H1 (cell line): ENCODE results near the gene TIMM9. TPM values are rescaled to one million over a fixed set of nuclear protein-coding genes. Genes with fewer than 3 reads are reported as not detected.

Source experiments
- CTCF ChIA-PET: fragments of 300-600 bp; sonication (Branson Sonifier 250); formaldehyde crosslinking; loops from one replicate; lab custom pipeline; 2021; ENCODE audit not compliant: partially characterized antibody; lab: Charles Lee
- POLR2A ChIA-PET: fragments of 300-600 bp; sonication (Branson Sonifier 250); formaldehyde crosslinking; loops from one replicate; lab custom pipeline; 2021; ENCODE audit warnings: inconsistent platforms; ENCODE audit not compliant: partially characterized antibody; lab: Charles Lee
- DNase-seq, 2 experiments: peaks; one replicate each; pipeline versions ENCODE4 v3.0.0 to v3.0.0-alpha.2; 2010 to 2022; ENCODE audit warnings: low spot score in 2 of 2, low read depth in 1 of 2, mixed read lengths in 1 of 2
- FAIRE-seq: peaks from 2 replicates; lab custom pipeline; 2011; peaks lifted over from hg19 to GRCh38; lab: Jason Lieb, UNC
- H2AFZ ChIP-seq: 2 replicates; pipeline ENCODE4 v1.8.1; 2012; ENCODE audit warnings: low read length, inconsistent platforms
- H2AK5ac ChIP-seq: 2 replicates; pipeline ENCODE4 v1.6.1; 2013; ENCODE audit warnings: low read depth, low read length
- H2BK120ac ChIP-seq: replicated peaks from 2 replicates; pipeline ENCODE3; 2013; ENCODE audit warnings: low read depth, low read length, inconsistent platforms
- H2BK12ac ChIP-seq: 2 replicates; pipeline ENCODE4 v1.6.1; 2013; ENCODE audit warnings: low read depth, low read length
- H2BK15ac ChIP-seq: 2 replicates; pipeline ENCODE4 v1.6.1; 2013; ENCODE audit warnings: low read length
- H2BK20ac ChIP-seq: 2 replicates; pipeline ENCODE4 v1.6.1; 2013; ENCODE audit warnings: low read length
- H2BK5ac ChIP-seq: 2 replicates; pipeline ENCODE4 v1.6.1; 2013; ENCODE audit warnings: low read depth, low read length
- H3K14ac ChIP-seq: 2 replicates; pipeline ENCODE4 v1.6.1; 2013; ENCODE audit warnings: inconsistent platforms; ENCODE audit not compliant: insufficient read length
- H3K18ac ChIP-seq: 2 replicates; pipeline ENCODE4 v1.6.1; 2013; ENCODE audit warnings: low read length; ENCODE audit errors: extremely low read depth
- H3K23ac ChIP-seq: 2 replicates; pipeline ENCODE4 v1.6.1; 2013; ENCODE audit warnings: inconsistent platforms; ENCODE audit not compliant: insufficient read length
- H3K23me2 ChIP-seq: 2 replicates; pipeline ENCODE4 v1.6.1; 2013; ENCODE audit warnings: low read depth, low read length
- H3K27ac ChIP-seq: 2 replicates; pipeline ENCODE4 v1.6.1; 2011; ENCODE audit warnings: low read depth, low read length, inconsistent platforms
- H3K27me3 ChIP-seq, 4 experiments: replicated peaks in 1 of 4; 1 replicate in 1 of 4; 2 replicates in 3 of 4; pipeline versions ENCODE4 v1.6.1 to v1.8.1; 2011 to 2013; ENCODE audit warnings: low read length in 3 of 4, mild to moderate bottlenecking in 3 of 4, inconsistent platforms in 2 of 4, mixed read lengths in 2 of 4, moderate library complexity in 1 of 4; ENCODE audit not compliant: control insufficient read depth in 3 of 4, insufficient read depth in 3 of 4; ENCODE audit errors: extremely low read depth in 1 of 4
- H3K36me3 ChIP-seq, 4 experiments: 2 replicates each; pipeline versions ENCODE4 v1.6.1 to v1.8.1; 2011 to 2013; ENCODE audit warnings: mild to moderate bottlenecking in 4 of 4, low read length in 3 of 4, moderate library complexity in 2 of 4, control low read depth in 1 of 4, inconsistent platforms in 1 of 4; ENCODE audit not compliant: insufficient read depth in 4 of 4, control insufficient read depth in 2 of 4
- H3K4ac ChIP-seq: replicated peaks from 2 replicates; pipeline ENCODE3; 2013; ENCODE audit warnings: low read length, low read depth, mixed read lengths, inconsistent platforms; ENCODE audit not compliant: insufficient read length
- H3K4me1 ChIP-seq, 4 experiments: replicated peaks in 1 of 4; 1 replicate in 1 of 4; 2 replicates in 3 of 4; pipeline versions ENCODE4 v1.6.1 to v1.8.1; 2011 to 2013; ENCODE audit warnings: low read length in 3 of 4, inconsistent platforms in 2 of 4, mixed read lengths in 1 of 4; ENCODE audit not compliant: insufficient read depth in 4 of 4, control insufficient read depth in 3 of 4
- H3K4me2 ChIP-seq, 2 experiments: 2 replicates each; pipeline versions ENCODE4 v1.6.1 to v1.8.1; 2011 to 2013; ENCODE audit warnings: low read depth in 2 of 2, low read length in 2 of 2, control low read depth in 1 of 2, inconsistent platforms in 1 of 2, mild to moderate bottlenecking in 1 of 2; ENCODE audit not compliant: insufficient read depth in 1 of 2
- H3K4me3 ChIP-seq, 4 experiments: fragments of 200-600, 300-600 bp in 1 of 4; sonication (generic), shearing (Covaris generic), sonication (Bioruptor Twin) in 1 of 4; 2 replicates each; pipeline versions ENCODE4 v1.5.1 to v1.8.1; 2011 to 2016; ENCODE audit warnings: low read length in 4 of 4, low read depth in 3 of 4, control low read depth in 2 of 4, inconsistent platforms in 2 of 4, mild to moderate bottlenecking in 2 of 4, mixed read lengths in 1 of 4, moderate library complexity in 1 of 4; ENCODE audit not compliant: insufficient read depth in 2 of 4; ENCODE audit errors: extremely low read depth in 1 of 4
- H3K56ac ChIP-seq: replicated peaks from 2 replicates; pipeline ENCODE3; 2013; ENCODE audit warnings: low read depth, mild to moderate bottlenecking, mixed read lengths, low read length, inconsistent platforms; ENCODE audit not compliant: insufficient read length
- H3K79me1 ChIP-seq: 2 replicates; pipeline ENCODE4 v1.6.1; 2013; ENCODE audit warnings: low read depth, low read length, control low read depth
- H3K79me2 ChIP-seq, 2 experiments: 2 replicates each; pipeline versions ENCODE4 v1.6.1 to v1.8.1; 2012 to 2013; ENCODE audit warnings: low read length in 2 of 2, mild to moderate bottlenecking in 2 of 2, inconsistent platforms in 1 of 2; ENCODE audit not compliant: insufficient read depth in 2 of 2, control insufficient read depth in 1 of 2
- H3K9ac ChIP-seq, 4 experiments: replicated peaks in 1 of 4; 1 replicate in 1 of 4; 2 replicates in 3 of 4; pipeline versions ENCODE4 v1.6.1 to v1.8.1; 2011 to 2013; ENCODE audit warnings: low read depth in 3 of 4, low read length in 3 of 4, control low read depth in 2 of 4, mild to moderate bottlenecking in 2 of 4, moderate library complexity in 2 of 4, inconsistent platforms in 1 of 4; ENCODE audit errors: extremely low read depth in 1 of 4
- H3K9me3 ChIP-seq, 2 experiments: 2 replicates each; pipeline versions ENCODE4 v1.6.1 to v1.8.1; 2012 to 2013; ENCODE audit warnings: mild to moderate bottlenecking in 2 of 2, moderate library complexity in 2 of 2, control low read depth in 1 of 2, inconsistent platforms in 1 of 2, low read depth in 1 of 2, low read length in 1 of 2, mixed read lengths in 1 of 2; ENCODE audit not compliant: insufficient read depth in 2 of 2
- H4K20me1 ChIP-seq, 2 experiments: replicated peaks in 1 of 2; 2 replicates each; pipeline versions ENCODE3 to v1.8.1; 2011 to 2013; ENCODE audit warnings: inconsistent platforms in 2 of 2, low read length in 2 of 2, mild to moderate bottlenecking in 1 of 2; ENCODE audit not compliant: insufficient read depth in 2 of 2, control insufficient read depth in 1 of 2
- H4K5ac ChIP-seq: 2 replicates; pipeline ENCODE4 v1.6.1; 2013; ENCODE audit warnings: low read length, low read depth, mixed read lengths, inconsistent platforms; ENCODE audit not compliant: insufficient read length
- H4K8ac ChIP-seq: 2 replicates; pipeline ENCODE4 v1.8.0; 2013; ENCODE audit warnings: mild to moderate bottlenecking, moderate library complexity, low read length, inconsistent platforms; ENCODE audit not compliant: insufficient read depth; ENCODE audit errors: extremely low read depth
- H4K91ac ChIP-seq: replicated peaks from 2 replicates; pipeline ENCODE3; 2013; ENCODE audit warnings: low read length, mixed read lengths, inconsistent platforms; ENCODE audit not compliant: insufficient read length
- ATF3 ChIP-seq: IDR thresholded peaks from 2 replicates; pipeline ENCODE4 v1.6.1; 2011; ENCODE audit warnings: low read depth, mild to moderate bottlenecking, low read length; ENCODE audit not compliant: insufficient read depth
- NANOG ChIP-seq: IDR thresholded peaks from 2 replicates; pipeline ENCODE4 v1.6.1; 2011; ENCODE audit warnings: low read length, low read depth, mild to moderate bottlenecking, inconsistent platforms; ENCODE audit not compliant: insufficient read depth, poor library complexity, severe bottlenecking
- TAF7 ChIP-seq: optimal IDR thresholded peaks from 2 replicates; pipeline ENCODE3; 2011; ENCODE audit warnings: low read depth, mild to moderate bottlenecking, inconsistent platforms, low read length, moderate library complexity, borderline replicate concordance
- WGBS, 2 experiments: shearing (Covaris generic) in 1 of 2; methylation state at CpG; one replicate each; pipeline versions ENCODE4 v1.1.6 to v1.1.7; 2013 to 2015; ENCODE audit warnings: low lambda C conversion rate in 2 of 2, mixed read lengths in 2 of 2, inconsistent platforms in 1 of 2, low coverage in 1 of 2, missing lambda C conversion rate in 1 of 2; ENCODE audit not compliant: insufficient replicate concordance in 2 of 2, insufficient coverage in 1 of 2, insufficient read length in 1 of 2; ENCODE audit errors: extremely low coverage in 1 of 2, missing lambda C conversion rate in 1 of 2; 5-methylcytosine and 5-hydroxymethylcytosine counted together
- polyA plus RNA-seq, 7 experiments: library from polyadenylated mRNA; depleted of rRNA in 3 of 7; stranded (reverse) in 5 of 7; unstranded in 2 of 7; fragments of >200 nt in 5 of 7; fragments of 200-250 nt in 2 of 7; gene quantifications; 1 replicate in 5 of 7; 2 replicates in 1 of 7; 4 replicates in 1 of 7; pipeline versions ENCODE4 v1.2.1 to v1.2.3, GENCODE V29; 2011 to 2013; ENCODE audit warnings: missing spikeins in 2 of 7, mixed read lengths in 2 of 7
- total RNA-seq: library from RNA; stranded (reverse); fragmentation: NEBNext Ultra II Directional; extraction: Animal tissue kit (Norgen Biotek cat#: 25700); gene quantifications from 2 replicates; pipeline ENCODE4 v1.2.1, GENCODE V29; 2021

TIMM9 gene
- total and polyA plus RNA-seq, 2 of the 8 experiments (the other 6 are each of a cell fraction or from before 2014, with no cell fraction given) = 24.0 to 52.2 TPM

- Histone ChIP-seq H3K27ac (no peak overlapping the region), H3K79me2 (no peaks in the 10 kb centered on the region), H2BK15ac (no peak overlapping the region), H2BK12ac (no peak overlapping the region), H3K4ac (no peak overlapping the region), H2BK120ac (no peak overlapping the region), H3K4me1 (no peaks in the 10 kb centered on the region), H3K9me3 (no peaks in the 10 kb centered on the region), H2AK5ac (no peak overlapping the region), H2BK5ac (no peak overlapping the region), H3K36me3 (peaks cover 4 to 57% (median 11%) of the 10 kb centered on the region in 4 experiments; a peak in 7 of 8 replicates), H4K5ac (no peak overlapping the region), H4K91ac (no peak overlapping the region), H2AFZ (no peak overlapping the region), H3K4me3 (no peak overlapping the region), H4K8ac (no peak overlapping the region), H3K56ac (no peak overlapping the region), H4K20me1 (no peaks in the 10 kb centered on the region), H3K27me3 (no peaks in the 10 kb centered on the region), H3K79me1 (no peaks in the 10 kb centered on the region), H3K4me2 (no peak overlapping the region), H3K18ac (no peak overlapping the region), H2BK20ac (no peak overlapping the region), H3K9ac (no peak overlapping the region), H3K23me2 (no peaks in the 10 kb centered on the region), H3K14ac (no peak overlapping the region), H3K23ac (no peak overlapping the region)
- WGBS, 2 experiments = 87% methylated on average over 4 of the region's 4 CpGs; no CpG with 5 or more reads in 1 of the 2 experiments
- ChIA-PET POLR2A (no interaction called here), CTCF (interaction anchor here (0.9 to 1.7 kb wide), 3 partner anchors 20 to 37 kb away, joined by 3 to 4 read pairs (median 4); no protein-coding TSS in a partner anchor)
- FAIRE-seq (no peak), DNase-seq (no peak)
- no peak for TF ChIP-seq TAF7
- no peak for TF ChIP-seq NANOG
- TF ChIP-seq ATF3 = no peak
These were observed 63.0 kb downstream of the TIMM9 start for GRCh38 chr14:58364316-58364715.
